ENCODE data around the gene STK32A.

The STK32A gene

DNA sequence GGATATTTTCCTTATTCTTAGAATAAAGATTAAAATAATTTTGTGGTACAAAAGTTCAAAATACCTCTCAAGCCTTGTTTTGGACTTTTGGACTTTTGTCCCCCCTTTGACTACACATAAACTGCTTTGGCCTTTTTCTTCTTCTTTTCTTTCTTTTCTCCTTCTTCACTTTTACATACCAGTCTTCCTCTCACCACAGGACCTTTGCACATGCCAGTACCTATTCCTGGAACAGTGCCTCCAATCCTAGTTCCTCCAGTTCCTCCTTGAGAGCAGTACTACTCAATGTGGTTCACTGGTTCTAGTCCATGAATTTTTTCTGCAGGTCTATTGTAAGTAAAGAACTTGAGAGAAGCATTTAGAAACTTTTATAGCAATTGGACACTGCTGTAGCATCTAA is 136.5 kb downstream of the STK32A start:
- no peak overlapping the region for H3K4me3 ChIP-seq (ENCODE audit: control insufficient read depth in 1 of 7, extremely low read depth in 1 of 7, insufficient read depth in 4 of 7, low read depth in 2 of 7, low read length in 6 of 7)
- H3K4me1 ChIP-seq (ENCODE audit: control extremely low read depth in 1 of 4, control insufficient read depth in 4 of 4, insufficient read depth in 4 of 4, low read length in 3 of 4) = peaks cover 0 to 5% (median 0%) of the 10 kb centered on the region in 4 experiments
- POLR2A ChIA-PET = no interaction called here
- CTCF ChIA-PET = interaction anchor here (0.9 to 2.4 kb wide), 2 partner anchors 12 to 58 kb away, joined by 3 to 8 read pairs; no protein-coding TSS in a partner anchor
- H3K9me3 ChIP-seq (ENCODE audit: control extremely low read depth in 1 of 5, control insufficient read depth in 4 of 5, insufficient read depth in 2 of 5, low read depth in 1 of 5, low read length in 4 of 5) = no peaks in the 10 kb centered on the region
- H3K27me3 ChIP-seq (replicated peaks in 2 of 5; ENCODE audit: control insufficient read depth in 4 of 5, insufficient read depth in 5 of 5, low read length in 4 of 5) = no peaks in the 10 kb centered on the region
- H3K36me3 ChIP-seq (ENCODE audit: control insufficient read depth in 4 of 4, insufficient read depth in 4 of 4, low read length in 3 of 4) = no peaks in the 10 kb centered on the region
- no peak overlapping the region for H3K27ac ChIP-seq (ENCODE audit: insufficient read depth in 1 of 2, low read depth in 1 of 2, low read length in 2 of 2, poor library complexity in 1 of 2, severe bottlenecking in 2 of 2)
- no peak for DNase-seq

DNA sequence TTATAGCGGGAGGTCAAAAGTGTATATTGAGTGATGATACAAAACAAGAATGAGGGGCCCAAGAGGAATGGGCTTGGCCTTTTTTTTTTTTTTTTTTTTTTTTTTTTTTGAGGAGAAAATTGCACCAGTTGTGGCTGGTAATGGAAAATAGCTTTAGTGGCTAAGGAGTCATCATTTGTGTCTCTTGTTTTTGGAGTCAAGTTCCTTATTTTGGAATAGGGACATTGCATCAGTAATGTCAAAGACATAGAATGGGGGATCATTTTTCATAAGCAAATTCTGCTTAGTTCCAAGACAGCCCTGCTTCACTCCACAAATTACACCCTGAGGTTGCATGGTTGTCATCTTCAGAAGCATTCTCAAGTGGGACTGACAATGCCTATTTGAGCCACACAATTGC is 137.4 kb downstream of the STK32A start:
- POLR2A ChIA-PET = no interaction called here
- no peak overlapping the region for H3K4me3 ChIP-seq (ENCODE audit: control insufficient read depth in 1 of 7, extremely low read depth in 1 of 7, insufficient read depth in 4 of 7, low read depth in 2 of 7, low read length in 6 of 7)

DNA sequence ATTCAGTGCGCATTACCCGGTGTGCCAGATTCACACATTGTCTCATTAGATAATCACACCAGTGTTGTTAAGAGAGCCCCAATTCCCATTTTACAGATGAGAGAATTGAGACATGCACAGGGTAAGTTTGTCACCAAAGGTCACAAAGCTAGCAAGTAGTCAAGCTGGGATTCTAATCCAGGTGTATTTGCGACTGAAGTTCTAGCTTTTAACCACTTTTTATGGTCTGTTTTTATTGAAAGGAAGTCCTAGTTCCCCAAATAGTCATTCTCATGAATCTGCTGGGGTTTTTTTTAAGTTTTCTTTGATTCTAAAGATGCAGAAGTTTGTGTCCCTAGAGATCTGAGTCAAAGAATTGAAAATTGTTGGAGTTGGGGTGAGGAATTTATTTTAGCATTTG is 138.5 kb downstream of the STK32A start:
- CTCF ChIA-PET = interaction anchor here (1.8 kb wide), 1 partner anchor 10 kb away, joined by 4 read pairs; no protein-coding TSS in a partner anchor
- peak in 1 of 3 donors; percentile 4 for DNase-seq
- Histone ChIP-seq H3K4me3 (ENCODE audit: control insufficient read depth in 1 of 7, extremely low read depth in 1 of 7, insufficient read depth in 4 of 7, low read depth in 2 of 7, low read length in 6 of 7) (no peak overlapping the region), H3K4me1 (ENCODE audit: control extremely low read depth in 1 of 4, control insufficient read depth in 4 of 4, insufficient read depth in 4 of 4, low read length in 3 of 4) (peaks cover 0 to 5% (median 0%) of the 10 kb centered on the region in 4 experiments), H3K27ac (ENCODE audit: insufficient read depth in 1 of 2, low read depth in 1 of 2, low read length in 2 of 2, poor library complexity in 1 of 2, severe bottlenecking in 2 of 2) (no peak overlapping the region), H3K27me3 (replicated peaks in 2 of 5; ENCODE audit: control insufficient read depth in 4 of 5, insufficient read depth in 5 of 5, low read length in 4 of 5) (no peaks in the 10 kb centered on the region), H3K9me3 (ENCODE audit: control extremely low read depth in 1 of 5, control insufficient read depth in 4 of 5, insufficient read depth in 2 of 5, low read depth in 1 of 5, low read length in 4 of 5) (peaks cover 0 to 1% (median 0%) of the 10 kb centered on the region in 5 experiments), H3K36me3 (ENCODE audit: control insufficient read depth in 4 of 4, insufficient read depth in 4 of 4, low read length in 3 of 4) (no peaks in the 10 kb centered on the region)
- WGBS (ENCODE audit: insufficient coverage) = 74% methylated on average over 3 of the region's 3 CpGs
- POLR2A ChIA-PET = no interaction called here

More for the DNA sequence above, 137.4 kb downstream of the STK32A start:
- DNase-seq = peak in 1 of 3 donors; percentile 4
- H3K27me3 ChIP-seq (replicated peaks in 2 of 5; ENCODE audit: control insufficient read depth in 4 of 5, insufficient read depth in 5 of 5, low read length in 4 of 5) = no peaks in the 10 kb centered on the region
- no peak overlapping the region for H3K27ac ChIP-seq (ENCODE audit: insufficient read depth in 1 of 2, low read depth in 1 of 2, low read length in 2 of 2, poor library complexity in 1 of 2, severe bottlenecking in 2 of 2)
- CTCF ChIA-PET = no interaction called here
- peaks cover 0 to 5% (median 0%) of the 10 kb centered on the region in 4 experiments for H3K4me1 ChIP-seq (ENCODE audit: control extremely low read depth in 1 of 4, control insufficient read depth in 4 of 4, insufficient read depth in 4 of 4, low read length in 3 of 4)
- no peaks in the 10 kb centered on the region for H3K36me3 ChIP-seq (ENCODE audit: control insufficient read depth in 4 of 4, insufficient read depth in 4 of 4, low read length in 3 of 4)
- no peaks in the 10 kb centered on the region for H3K9me3 ChIP-seq (ENCODE audit: control extremely low read depth in 1 of 5, control insufficient read depth in 4 of 5, insufficient read depth in 2 of 5, low read depth in 1 of 5, low read length in 4 of 5)
- WGBS (ENCODE audit: insufficient coverage) = 86% methylated on average over 1 of the region's 1 CpG

DNA sequence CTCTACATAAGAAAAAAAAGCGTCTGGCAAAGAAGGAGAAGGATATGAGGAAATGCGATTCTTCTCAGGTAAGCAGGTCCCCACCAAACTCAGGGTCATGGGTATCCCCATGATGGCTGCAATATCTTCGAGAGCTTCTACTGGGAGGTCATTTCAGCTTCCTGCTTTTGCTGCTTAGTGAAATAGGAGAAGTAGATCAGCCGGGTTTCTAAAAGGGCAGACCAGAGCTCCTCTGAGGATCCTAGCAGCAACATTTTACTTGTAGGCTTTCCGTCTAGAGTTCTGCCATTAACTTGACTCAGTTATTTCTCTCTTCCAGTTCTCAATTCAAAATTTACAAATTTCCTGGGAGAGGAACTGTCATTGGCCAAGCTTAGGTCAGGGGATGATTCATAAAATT is 140.3 kb downstream of the STK32A start:
- H3K36me3 ChIP-seq (ENCODE audit: control insufficient read depth in 4 of 4, insufficient read depth in 4 of 4, low read length in 3 of 4) = no peaks in the 10 kb centered on the region
- peaks cover 0 to 5% (median 0%) of the 10 kb centered on the region in 4 experiments for H3K4me1 ChIP-seq (ENCODE audit: control extremely low read depth in 1 of 4, control insufficient read depth in 4 of 4, insufficient read depth in 4 of 4, low read length in 3 of 4)
- 68% methylated on average over 4 of the region's 5 CpGs for WGBS (ENCODE audit: insufficient coverage)
- DNase-seq = peak in 2 of 3 donors; percentile 4 to 7
- peaks cover 0 to 4% (median 0%) of the 10 kb centered on the region in 5 experiments for H3K9me3 ChIP-seq (ENCODE audit: control extremely low read depth in 1 of 5, control insufficient read depth in 4 of 5, insufficient read depth in 2 of 5, low read depth in 1 of 5, low read length in 4 of 5)
- POLR2A ChIA-PET = no interaction called here
- H3K27me3 ChIP-seq (replicated peaks in 2 of 5; ENCODE audit: control insufficient read depth in 4 of 5, insufficient read depth in 5 of 5, low read length in 4 of 5) = no peaks in the 10 kb centered on the region
- no peak overlapping the region for H3K27ac ChIP-seq (ENCODE audit: insufficient read depth in 1 of 2, low read depth in 1 of 2, low read length in 2 of 2, poor library complexity in 1 of 2, severe bottlenecking in 2 of 2)
- CTCF ChIA-PET = interaction anchor here (0.6 to 1.8 kb wide), 4 partner anchors 8 to 33 kb away, joined by 3 to 4 read pairs (median 4); no protein-coding TSS in a partner anchor
- H3K4me3 ChIP-seq (ENCODE audit: control insufficient read depth in 1 of 7, extremely low read depth in 1 of 7, insufficient read depth in 4 of 7, low read depth in 2 of 7, low read length in 6 of 7) = no peak overlapping the region

DNA sequence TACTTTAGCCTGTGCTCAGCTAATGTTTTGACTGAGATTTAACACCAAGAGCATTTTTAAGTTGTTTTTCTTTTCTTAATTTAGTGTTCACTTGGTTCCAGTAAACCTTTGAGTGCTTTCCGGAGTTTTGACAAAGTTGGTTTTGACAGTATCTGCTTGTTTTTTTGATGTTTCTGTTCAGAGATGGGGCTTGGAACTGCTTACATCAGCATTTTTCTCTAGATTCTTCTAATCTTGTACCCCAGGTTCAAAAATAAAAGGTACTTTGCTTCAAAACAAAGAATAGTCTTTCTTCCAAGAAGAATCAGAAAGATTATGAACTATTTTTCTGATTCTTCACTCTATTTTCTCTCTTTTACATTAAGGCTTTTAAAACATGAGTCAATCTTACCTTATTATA is 142.9 kb downstream of the STK32A start:
- Histone ChIP-seq H3K4me3 (ENCODE audit: control insufficient read depth in 1 of 7, extremely low read depth in 1 of 7, insufficient read depth in 4 of 7, low read depth in 2 of 7, low read length in 6 of 7) (no peak overlapping the region), H3K27ac (ENCODE audit: insufficient read depth in 1 of 2, low read depth in 1 of 2, low read length in 2 of 2, poor library complexity in 1 of 2, severe bottlenecking in 2 of 2) (no peak overlapping the region), H3K27me3 (replicated peaks in 2 of 5; ENCODE audit: control insufficient read depth in 4 of 5, insufficient read depth in 5 of 5, low read length in 4 of 5) (no peaks in the 10 kb centered on the region), H3K4me1 (ENCODE audit: control extremely low read depth in 1 of 4, control insufficient read depth in 4 of 4, insufficient read depth in 4 of 4, low read length in 3 of 4) (no peaks in the 10 kb centered on the region), H3K9me3 (ENCODE audit: control extremely low read depth in 1 of 5, control insufficient read depth in 4 of 5, insufficient read depth in 2 of 5, low read depth in 1 of 5, low read length in 4 of 5) (peaks cover 0 to 9% (median 0%) of the 10 kb centered on the region in 5 experiments), H3K36me3 (ENCODE audit: control insufficient read depth in 4 of 4, insufficient read depth in 4 of 4, low read length in 3 of 4) (no peaks in the 10 kb centered on the region)
- CTCF ChIA-PET = no interaction called here
- POLR2A ChIA-PET = no interaction called here
- DNase-seq = no peak
- WGBS (ENCODE audit: insufficient coverage) = no CpG with 5 or more reads among the region's 1 CpG

DNA sequence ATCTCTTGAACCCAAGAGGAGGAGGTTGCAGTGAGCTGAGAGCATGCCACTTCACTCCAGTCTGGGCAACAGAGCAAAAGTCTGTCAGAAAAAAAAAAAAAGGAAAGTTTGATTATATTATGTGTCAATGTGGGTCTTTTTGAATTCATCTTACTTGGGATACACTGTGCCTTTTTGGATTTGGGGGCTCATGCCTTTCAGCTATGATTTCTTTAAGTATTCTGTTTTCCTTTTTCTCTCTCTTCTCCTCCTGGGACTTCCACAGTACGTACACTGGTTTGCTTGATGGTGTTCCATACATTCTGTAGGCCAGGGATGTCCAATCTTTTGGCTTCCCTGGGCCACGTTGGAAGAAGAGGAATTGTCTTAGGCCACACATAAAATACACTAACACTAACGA is 146.7 kb downstream of the STK32A start:
- Histone ChIP-seq H3K27ac (ENCODE audit: insufficient read depth in 1 of 2, low read depth in 1 of 2, low read length in 2 of 2, poor library complexity in 1 of 2, severe bottlenecking in 2 of 2) (no peak overlapping the region), H3K4me3 (ENCODE audit: control insufficient read depth in 1 of 7, extremely low read depth in 1 of 7, insufficient read depth in 4 of 7, low read depth in 2 of 7, low read length in 6 of 7) (no peak overlapping the region), H3K27me3 (replicated peaks in 2 of 5; ENCODE audit: control insufficient read depth in 4 of 5, insufficient read depth in 5 of 5, low read length in 4 of 5) (peaks cover 0 to 1% (median 0%) of the 10 kb centered on the region in 5 experiments), H3K9me3 (ENCODE audit: control extremely low read depth in 1 of 5, control insufficient read depth in 4 of 5, insufficient read depth in 2 of 5, low read depth in 1 of 5, low read length in 4 of 5) (peaks cover 0 to 9% (median 0%) of the 10 kb centered on the region in 5 experiments), H3K4me1 (ENCODE audit: control extremely low read depth in 1 of 4, control insufficient read depth in 4 of 4, insufficient read depth in 4 of 4, low read length in 3 of 4) (no peaks in the 10 kb centered on the region), H3K36me3 (ENCODE audit: control insufficient read depth in 4 of 4, insufficient read depth in 4 of 4, low read length in 3 of 4) (no peaks in the 10 kb centered on the region)
- no CpG with 5 or more reads among the region's 3 CpGs for WGBS (ENCODE audit: insufficient coverage)
- ChIA-PET POLR2A (no interaction called here), CTCF (interaction anchor here (1.6 kb wide), 1 partner anchor 9 kb away, joined by 5 read pairs; no protein-coding TSS in a partner anchor)
- no peak for DNase-seq

DNA sequence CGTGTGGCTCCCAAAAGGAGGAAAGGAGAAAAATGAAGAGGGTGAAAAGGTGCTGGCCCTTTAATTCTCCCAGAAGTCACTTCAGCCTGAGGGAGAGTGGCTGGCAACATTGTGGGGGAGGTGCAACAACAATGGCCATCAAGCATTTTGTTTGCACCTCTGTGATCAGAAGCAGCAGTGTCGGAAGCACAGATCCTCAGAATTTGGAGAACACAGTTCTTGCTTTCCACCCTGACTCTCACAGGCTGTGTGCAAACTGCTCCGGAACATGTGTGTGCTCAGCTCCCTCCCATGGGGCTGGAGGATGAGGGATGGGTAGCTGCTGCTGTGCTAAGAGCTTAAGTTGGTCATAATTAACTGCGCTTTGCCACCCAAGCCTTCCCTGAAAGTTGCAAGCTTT is 147.9 kb downstream of the STK32A start:
- peaks cover 0 to 1% (median 0%) of the 10 kb centered on the region in 5 experiments for H3K27me3 ChIP-seq (replicated peaks in 2 of 5; ENCODE audit: control insufficient read depth in 4 of 5, insufficient read depth in 5 of 5, low read length in 4 of 5)
- POLR2A ChIA-PET = no interaction called here
- no peaks in the 10 kb centered on the region for H3K36me3 ChIP-seq (ENCODE audit: control insufficient read depth in 4 of 4, insufficient read depth in 4 of 4, low read length in 3 of 4)
- no peak for DNase-seq
- 92% methylated on average over 1 of the region's 4 CpGs for WGBS (ENCODE audit: insufficient coverage)
- no peak overlapping the region for H3K4me3 ChIP-seq (ENCODE audit: control insufficient read depth in 1 of 7, extremely low read depth in 1 of 7, insufficient read depth in 4 of 7, low read depth in 2 of 7, low read length in 6 of 7)
- H3K4me1 ChIP-seq (ENCODE audit: control extremely low read depth in 1 of 4, control insufficient read depth in 4 of 4, insufficient read depth in 4 of 4, low read length in 3 of 4) = no peaks in the 10 kb centered on the region
- peaks cover 0 to 9% (median 0%) of the 10 kb centered on the region in 5 experiments for H3K9me3 ChIP-seq (ENCODE audit: control extremely low read depth in 1 of 5, control insufficient read depth in 4 of 5, insufficient read depth in 2 of 5, low read depth in 1 of 5, low read length in 4 of 5)
- H3K27ac ChIP-seq (ENCODE audit: insufficient read depth in 1 of 2, low read depth in 1 of 2, low read length in 2 of 2, poor library complexity in 1 of 2, severe bottlenecking in 2 of 2) = no peak overlapping the region
- CTCF ChIA-PET = no interaction called here
